Measurements from ENCODE around the gene SNORC.

Gene SNORC

DNA sequence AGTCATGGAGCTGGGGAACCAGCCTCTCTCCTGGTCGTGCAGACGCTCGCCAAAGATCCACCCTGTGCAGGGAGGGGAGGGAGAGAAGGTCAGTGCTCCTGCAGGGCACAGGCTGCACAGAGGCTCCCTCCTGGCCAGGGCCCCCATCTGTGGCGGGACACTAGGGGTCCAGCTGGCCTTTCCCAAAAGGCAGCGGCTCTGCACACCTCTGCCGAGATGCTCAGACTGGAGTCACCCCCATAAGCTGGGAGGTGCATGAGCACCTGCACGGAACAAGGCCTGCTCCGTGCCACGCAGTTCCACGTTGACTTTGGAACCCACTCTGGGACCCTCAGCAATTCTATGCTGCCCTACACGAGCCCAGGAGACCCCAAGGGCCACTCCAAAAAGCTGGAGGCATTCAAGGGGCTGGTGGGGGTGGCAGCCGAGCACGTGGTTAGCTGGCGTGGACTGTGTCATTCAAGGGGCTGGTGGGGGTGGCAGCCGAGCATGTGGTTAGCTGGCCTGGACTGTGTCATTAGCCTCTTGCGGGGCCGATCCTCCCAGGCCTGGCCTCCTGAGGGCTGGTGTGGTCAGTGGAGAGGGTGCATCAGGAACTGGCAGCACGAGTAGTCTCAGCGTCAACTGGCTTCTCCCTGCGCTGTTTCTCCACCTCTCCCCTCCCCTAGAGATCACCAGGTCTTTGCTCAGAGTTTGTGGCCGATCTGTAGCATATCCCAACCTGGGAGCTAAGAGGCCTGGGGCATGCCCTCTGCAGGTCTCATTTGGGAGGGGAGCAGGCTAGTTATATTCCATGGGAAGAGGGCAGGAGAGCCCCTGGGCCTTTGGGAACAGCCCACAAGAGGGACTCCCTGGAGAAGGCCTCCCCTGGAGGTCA lies 9.8 kb downstream of the SNORC start:
- in situ Hi-C loops (cut with HindIII; ENCODE audit: low sequenced_read_pairs) = no loop called here

DNA sequence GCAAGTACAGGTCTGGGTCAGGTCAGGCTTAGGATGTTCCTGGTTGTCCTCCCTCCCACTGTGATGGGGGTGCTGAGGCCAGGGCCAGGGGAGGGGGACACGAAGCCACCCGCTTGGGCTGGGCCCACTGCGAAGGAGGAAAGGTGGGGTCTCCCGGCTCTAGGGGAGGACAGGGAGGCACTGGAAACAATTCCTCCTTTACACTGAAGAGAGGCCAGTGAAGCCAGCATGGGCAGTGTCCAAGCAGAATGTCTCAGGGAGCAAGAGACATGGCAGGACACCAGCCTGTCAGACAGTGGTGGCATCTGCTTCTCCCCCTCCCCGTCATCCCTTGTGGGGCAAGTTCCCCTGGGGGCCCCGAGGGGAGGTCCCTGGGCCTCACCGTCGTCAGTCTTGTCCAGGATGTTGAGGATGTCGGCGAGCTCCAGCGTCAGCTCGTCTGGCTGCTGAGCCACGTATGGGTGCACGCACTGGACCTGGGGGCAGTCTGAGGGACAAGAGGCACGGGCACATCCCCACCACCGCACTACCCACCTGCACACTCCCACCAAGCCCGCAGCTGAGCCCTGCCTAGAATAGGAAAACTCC lies 10.8 kb downstream of the SNORC start:
- in situ Hi-C loops (cut with HindIII; ENCODE audit: low sequenced_read_pairs) = no loop called here

DNA sequence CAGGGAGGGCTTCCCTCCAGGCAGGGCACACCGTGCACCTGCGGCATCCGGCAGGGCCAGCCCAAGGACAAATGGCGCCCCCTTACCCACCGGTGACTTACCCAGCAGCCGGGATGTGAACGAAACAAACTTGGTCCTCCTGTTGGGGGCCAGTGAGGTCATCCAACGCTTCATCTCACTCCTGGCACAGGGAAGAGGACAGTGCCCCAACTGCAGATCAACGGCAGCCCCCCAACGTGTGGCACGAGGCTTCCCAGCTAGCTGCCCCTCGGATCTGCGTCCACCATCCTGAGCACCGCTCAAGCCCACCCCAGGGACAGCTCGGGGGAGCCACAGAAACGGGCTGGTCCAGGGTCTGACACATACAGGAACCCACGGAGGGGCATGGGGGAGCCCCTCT lies 12.0 kb downstream of the SNORC start:
- in situ Hi-C loops (cut with HindIII; ENCODE audit: low sequenced_read_pairs) = no loop called here

- in situ Hi-C loops (cut with HindIII; ENCODE audit: low sequenced_read_pairs) = no loop called here
These were observed 12.5 kb downstream of the SNORC start for GRCh38 chr2:232882505-232883115.

GRCh38 chr2:232883116-232883721 lies 13.2 kb downstream of the SNORC start:
- in situ Hi-C loops (cut with HindIII; ENCODE audit: low sequenced_read_pairs) = no loop called here

GRCh38 chr2:232884001-232884421 lies 13.9 kb downstream of the SNORC start:
- in situ Hi-C loops (cut with HindIII; ENCODE audit: low sequenced_read_pairs) = no loop called here

- in situ Hi-C loops (cut with HindIII; ENCODE audit: low sequenced_read_pairs) = no loop called here
These were observed 14.6 kb downstream of the SNORC start for GRCh38 chr2:232884549-232885263.

GRCh38 chr2:232885264-232885961 lies 15.3 kb downstream of the SNORC start:
- in situ Hi-C loops (cut with HindIII; ENCODE audit: low sequenced_read_pairs) = no loop called here

- in situ Hi-C loops (cut with HindIII; ENCODE audit: low sequenced_read_pairs) = no loop called here
These were observed 16.1 kb downstream of the SNORC start for GRCh38 chr2:232886176-232886575.

- in situ Hi-C loops (cut with HindIII; ENCODE audit: low sequenced_read_pairs) = no loop called here
These were observed 16.6 kb downstream of the SNORC start for GRCh38 chr2:232886632-232887031.

- in situ Hi-C loops (cut with HindIII; ENCODE audit: low sequenced_read_pairs) = no loop called here
These were observed 17.2 kb downstream of the SNORC start for GRCh38 chr2:232887171-232887850.

- in situ Hi-C loops (cut with HindIII; ENCODE audit: low sequenced_read_pairs) = no loop called here
These were observed 18.2 kb downstream of the SNORC start for GRCh38 chr2:232888099-232888836.

- in situ Hi-C loops (cut with HindIII; ENCODE audit: low sequenced_read_pairs) = no loop called here
These were observed 18.9 kb downstream of the SNORC start for GRCh38 chr2:232888839-232889529.

DNA sequence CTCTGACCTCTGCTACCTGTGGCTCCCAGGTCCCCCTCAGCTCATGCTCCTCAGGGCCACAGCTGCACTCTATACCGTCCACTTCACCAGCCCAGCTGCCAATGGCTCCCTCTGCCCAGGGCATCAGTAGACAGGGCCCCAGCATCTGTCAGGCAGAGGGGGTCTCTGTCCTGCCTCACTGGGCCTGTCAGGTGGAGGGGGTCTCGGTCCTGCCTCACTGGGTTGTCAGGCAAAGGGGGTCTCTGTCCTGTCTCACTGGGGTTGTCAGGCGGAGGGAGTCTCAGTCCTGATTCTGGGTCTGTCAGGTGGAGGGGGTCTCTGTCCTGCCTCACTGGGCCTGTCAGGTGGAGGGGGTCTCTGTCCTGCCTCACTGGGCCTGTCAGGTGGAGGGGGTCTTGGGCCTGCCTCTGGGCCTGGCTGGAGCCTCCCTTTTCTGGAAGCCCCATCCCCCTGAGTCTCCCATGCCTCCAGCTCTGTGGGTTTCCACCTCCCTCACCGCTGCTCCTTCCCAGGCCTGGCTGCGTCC lies 19.9 kb downstream of the SNORC start:
- in situ Hi-C loops (cut with HindIII; ENCODE audit: low sequenced_read_pairs) = no loop called here

DNA sequence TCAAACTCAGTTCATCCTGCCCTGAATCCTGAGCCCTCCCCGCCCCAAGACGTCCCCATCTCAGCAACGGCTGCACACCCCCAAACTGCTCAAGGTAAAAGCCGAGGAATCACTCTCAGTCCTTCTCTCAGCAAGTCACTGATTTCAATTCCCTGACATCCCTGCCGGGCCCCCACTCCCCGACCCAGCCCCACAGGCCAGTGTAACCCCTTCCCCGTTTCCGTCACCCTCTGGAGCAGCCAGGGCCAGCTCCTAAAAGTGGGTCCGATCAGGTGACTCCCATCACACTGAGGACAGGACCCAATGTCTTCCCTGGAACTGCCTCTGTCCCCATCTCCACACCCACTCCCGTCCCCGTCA lies 20.5 kb downstream of the SNORC start:
- in situ Hi-C loops (cut with HindIII; ENCODE audit: low sequenced_read_pairs) = no loop called here

- in situ Hi-C loops (cut with HindIII; ENCODE audit: low sequenced_read_pairs) = no loop called here
These were observed 21.0 kb downstream of the SNORC start for GRCh38 chr2:232890896-232891601.

GRCh38 chr2:232891621-232892071 lies 21.6 kb downstream of the SNORC start:
- in situ Hi-C loops (cut with HindIII; ENCODE audit: low sequenced_read_pairs) = no loop called here

GRCh38 chr2:232892221-232892620 lies 22.2 kb downstream of the SNORC start:
- in situ Hi-C loops (cut with HindIII; ENCODE audit: low sequenced_read_pairs) = no loop called here
